SU-DHL-6 (cell line): ENCODE data around the gene FGD5.

Source experiments
- H2AFZ ChIP-seq: fragments of 200-600 bp; sonication (generic); 2 replicates; pipeline ENCODE4 v1.6.1; 2014; ENCODE audit warnings: low read depth, mild to moderate bottlenecking, moderate library complexity, mixed read lengths, antibody characterized with exemption, low read length; ENCODE audit not compliant: severe bottlenecking
- H3F3A ChIP-seq: fragments of 200-600 bp; shearing (Covaris generic); 2 replicates; pipeline ENCODE4 v1.6.0; 2016; ENCODE audit warnings: antibody characterized with exemption, mild to moderate bottlenecking; ENCODE audit not compliant: insufficient read depth
- H3K27ac ChIP-seq: fragments of 200-600 bp; sonication (generic); 2 replicates; pipeline ENCODE4 v1.5.1; 2016; ENCODE audit warnings: low read depth, mild to moderate bottlenecking, low read length, moderate library complexity, mixed read lengths
- H3K27me3 ChIP-seq: fragments of 200-600 bp; sonication (generic), shearing (Covaris generic); 2 replicates; pipeline ENCODE4 v1.6.0; 2014; ENCODE audit warnings: mild to moderate bottlenecking, low read length
- H3K36me3 ChIP-seq: fragments of 200-600 bp; sonication (generic); 2 replicates; pipeline ENCODE4 v1.6.1; 2014; ENCODE audit warnings: mild to moderate bottlenecking, low read length, mixed read lengths
- H3K4me2 ChIP-seq: fragments of 300-600, 200-600 bp; shearing (Covaris generic), sonication (generic); 2 replicates; pipeline ENCODE4 v1.6.0; 2014; ENCODE audit warnings: low read length, low read depth, mild to moderate bottlenecking; ENCODE audit not compliant: poor library complexity, severe bottlenecking
- H3K4me3 ChIP-seq: fragments of 200-600 bp; sonication (generic); 2 replicates; pipeline ENCODE4 v1.5.1; 2014; ENCODE audit warnings: antibody characterized with exemption, low read length, mild to moderate bottlenecking, mixed read lengths; ENCODE audit not compliant: insufficient read depth, poor library complexity, severe bottlenecking
- H3K79me2 ChIP-seq: fragments of 200-600 bp; sonication (generic); 2 replicates; pipeline ENCODE4 v1.6.1; 2014; ENCODE audit warnings: mild to moderate bottlenecking, low read length, moderate library complexity; ENCODE audit not compliant: insufficient read depth
- H3K9ac ChIP-seq: fragments of 200-600 bp; sonication (generic); 2 replicates; pipeline ENCODE4 v1.7.0; 2014; ENCODE audit warnings: mild to moderate bottlenecking, low read length
- H3K9me2 ChIP-seq: fragments of 200-600 bp; sonication (generic); replicated peaks from 2 replicates; pipeline ENCODE4 v1.6.1; 2014; ENCODE audit warnings: low read length; ENCODE audit not compliant: insufficient read depth
- H3K9me3 ChIP-seq: fragments of 200-600 bp; sonication (generic); 2 replicates; pipeline ENCODE4 v1.6.1; 2014; ENCODE audit warnings: low read length, mixed read lengths; ENCODE audit not compliant: insufficient read depth
- H4K20me1 ChIP-seq: fragments of 200-600 bp; sonication (generic); 2 replicates; pipeline ENCODE4 v1.6.1; 2014; ENCODE audit warnings: low read depth, mild to moderate bottlenecking, antibody characterized with exemption, low read length, moderate library complexity, mixed read lengths
- EZH2phosphoT487 ChIP-seq: fragments of 200-600 bp; sonication (generic), shearing (Covaris generic); conservative IDR thresholded peaks from 2 replicates; pipeline ENCODE4 v1.6.1; 2018; ENCODE audit warnings: mild to moderate bottlenecking, antibody characterized with exemption, low read length, moderate library complexity, mixed read lengths
- TF ChIP-seq, protein P1 (sequence below): fragments of 200-600 bp; sonication (generic); IDR thresholded peaks from one replicate; pipeline ENCODE4 v1.5.1; 2017; ENCODE audit warnings: antibody characterized with exemption, mild to moderate bottlenecking, low read length, moderate library complexity; ENCODE audit not compliant: insufficient read depth, poor library complexity, severe bottlenecking

The FGD5 gene

DNA sequence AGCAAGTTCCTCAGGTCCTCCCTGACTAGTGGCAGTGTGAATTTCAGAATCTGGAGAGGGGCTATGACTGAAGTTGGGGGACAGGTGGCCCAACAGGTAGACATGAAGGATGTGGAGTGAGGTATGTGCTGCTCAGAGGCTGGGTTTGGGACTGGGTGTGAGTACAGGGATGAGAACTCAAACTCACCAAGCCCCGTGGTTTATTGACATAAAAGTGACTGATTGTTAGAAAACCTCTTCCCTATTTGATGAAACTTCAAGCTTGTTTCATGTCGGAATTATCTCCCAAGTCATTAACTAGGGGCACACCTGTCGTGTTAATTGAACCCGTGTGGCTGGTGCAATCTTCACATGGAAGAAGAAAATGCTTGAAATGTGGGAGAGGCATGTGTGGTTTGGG lies 27.1 kb downstream of the FGD5 start:
- no peak overlapping the region for H3K4me2 ChIP-seq
- no peak overlapping the region for H3K9ac ChIP-seq
- no peak overlapping the region for H3K4me3 ChIP-seq
- H3K27ac ChIP-seq, result no peak overlapping the region
- no peaks in the 10 kb centered on the region for H3F3A ChIP-seq
- no peaks in the 10 kb centered on the region for H3K79me2 ChIP-seq
- H4K20me1 ChIP-seq, result no peaks in the 10 kb centered on the region
- TF ChIP-seq, protein P1, sequence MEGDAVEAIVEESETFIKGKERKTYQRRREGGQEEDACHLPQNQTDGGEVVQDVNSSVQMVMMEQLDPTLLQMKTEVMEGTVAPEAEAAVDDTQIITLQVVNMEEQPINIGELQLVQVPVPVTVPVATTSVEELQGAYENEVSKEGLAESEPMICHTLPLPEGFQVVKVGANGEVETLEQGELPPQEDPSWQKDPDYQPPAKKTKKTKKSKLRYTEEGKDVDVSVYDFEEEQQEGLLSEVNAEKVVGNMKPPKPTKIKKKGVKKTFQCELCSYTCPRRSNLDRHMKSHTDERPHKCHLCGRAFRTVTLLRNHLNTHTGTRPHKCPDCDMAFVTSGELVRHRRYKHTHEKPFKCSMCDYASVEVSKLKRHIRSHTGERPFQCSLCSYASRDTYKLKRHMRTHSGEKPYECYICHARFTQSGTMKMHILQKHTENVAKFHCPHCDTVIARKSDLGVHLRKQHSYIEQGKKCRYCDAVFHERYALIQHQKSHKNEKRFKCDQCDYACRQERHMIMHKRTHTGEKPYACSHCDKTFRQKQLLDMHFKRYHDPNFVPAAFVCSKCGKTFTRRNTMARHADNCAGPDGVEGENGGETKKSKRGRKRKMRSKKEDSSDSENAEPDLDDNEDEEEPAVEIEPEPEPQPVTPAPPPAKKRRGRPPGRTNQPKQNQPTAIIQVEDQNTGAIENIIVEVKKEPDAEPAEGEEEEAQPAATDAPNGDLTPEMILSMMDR, result no peak
- no peak for TF ChIP-seq EZH2phosphoT487
- no peaks in the 10 kb centered on the region for H3K9me3 ChIP-seq
- no peaks in the 10 kb centered on the region for H3K9me2 ChIP-seq
- no peak overlapping the region for H2AFZ ChIP-seq
- H3K36me3 ChIP-seq, result no peaks in the 10 kb centered on the region
- H3K27me3 ChIP-seq, result no peaks in the 10 kb centered on the region

DNA sequence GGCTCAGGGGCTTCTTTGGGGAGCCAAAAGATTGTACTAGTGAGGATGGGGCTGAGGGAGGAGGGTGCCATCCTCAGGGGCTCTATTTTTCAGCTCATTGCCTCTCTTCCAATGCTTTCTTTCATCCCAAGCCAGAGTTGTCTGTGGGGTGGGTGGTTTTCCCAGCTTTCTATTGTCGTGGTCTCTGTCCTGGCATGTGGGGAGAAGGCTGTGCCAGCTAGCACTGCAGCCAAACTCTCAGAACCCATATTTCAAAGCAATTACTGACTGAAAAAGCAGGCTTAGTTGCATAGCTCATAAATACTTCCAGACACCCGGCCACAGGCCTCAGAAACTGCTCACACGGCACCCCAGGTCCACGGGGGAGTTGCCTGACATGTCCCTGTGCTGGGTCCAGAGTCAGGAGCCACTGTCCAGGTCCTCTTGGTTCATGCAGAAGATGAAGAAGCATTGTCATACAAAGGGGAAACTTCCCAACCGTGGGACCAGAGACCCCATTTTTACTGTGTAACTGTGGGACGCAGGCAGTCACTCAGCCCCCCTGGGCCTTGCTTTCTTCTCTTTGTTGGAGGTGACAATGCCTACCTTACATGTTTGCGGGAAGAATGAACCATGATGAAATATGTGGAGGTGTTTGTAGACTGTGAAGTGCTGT lies 27.6 kb downstream of the FGD5 start:
- Histone ChIP-seq H3K9me2 (no peaks in the 10 kb centered on the region), H4K20me1 (no peaks in the 10 kb centered on the region), H3K79me2 (no peaks in the 10 kb centered on the region), H3K9ac (no peak overlapping the region), H3K9me3 (no peaks in the 10 kb centered on the region), H3K4me3 (no peak overlapping the region), H3F3A (no peaks in the 10 kb centered on the region), H3K36me3 (no peaks in the 10 kb centered on the region), H2AFZ (no peak overlapping the region), H3K4me2 (no peak overlapping the region), H3K27me3 (no peaks in the 10 kb centered on the region), H3K27ac (no peak overlapping the region)
- TF ChIP-seq EZH2phosphoT487, result no peak
- TF ChIP-seq, protein P1, result no peak

DNA sequence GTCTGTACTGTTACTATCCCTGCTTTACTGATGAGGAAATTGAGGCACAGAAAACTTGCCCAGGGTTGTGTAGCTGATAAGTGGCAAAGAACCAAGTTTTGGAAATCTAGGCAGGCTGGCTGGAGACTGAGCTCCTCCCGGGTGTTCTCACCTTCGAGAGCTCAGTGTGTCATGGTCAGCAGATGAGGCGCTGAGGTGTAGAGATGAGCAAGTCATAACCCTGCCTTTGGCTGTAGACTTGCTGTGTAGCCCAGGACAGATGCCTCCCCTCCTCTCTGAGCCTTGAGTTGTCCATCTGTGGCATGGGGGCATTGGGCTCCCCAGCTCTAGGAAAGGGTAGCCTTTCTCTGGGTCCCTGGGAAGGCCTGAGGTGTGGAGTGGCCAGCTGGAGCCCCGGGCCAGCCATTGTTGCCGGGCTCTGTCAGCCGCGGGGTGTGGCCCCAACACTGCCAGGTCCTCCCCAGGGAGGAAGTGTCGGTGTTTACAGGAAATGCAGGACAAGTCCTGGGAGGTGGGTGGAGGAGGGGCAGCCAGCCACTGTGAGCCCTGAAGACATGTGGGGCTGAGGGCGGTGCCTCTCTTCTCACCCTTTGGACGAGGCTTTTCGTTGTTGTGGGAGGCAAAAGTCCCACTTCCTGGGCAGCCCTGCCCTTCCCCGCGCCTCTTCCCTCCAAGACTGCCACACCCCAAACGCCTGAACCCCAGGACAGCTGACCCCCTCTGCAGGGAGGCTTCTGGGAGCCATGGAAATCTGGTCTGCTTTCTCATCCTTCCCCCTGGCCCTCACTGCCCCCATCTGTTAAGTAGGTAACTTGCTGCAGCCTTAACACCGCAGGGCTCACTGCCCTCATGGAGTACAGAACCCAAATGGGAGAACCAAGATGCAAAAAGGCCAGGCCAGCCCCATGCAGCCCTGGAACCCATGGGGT lies 29.1 kb downstream of the FGD5 start:
- no peaks in the 10 kb centered on the region for H3F3A ChIP-seq
- no peaks in the 10 kb centered on the region for H3K9me3 ChIP-seq
- H3K79me2 ChIP-seq, result no peaks in the 10 kb centered on the region
- H3K9me2 ChIP-seq, result no peaks in the 10 kb centered on the region
- H3K4me3 ChIP-seq, result no peak overlapping the region
- no peak for TF ChIP-seq EZH2phosphoT487
- TF ChIP-seq, protein P1, result no peak
- H3K27me3 ChIP-seq, result no peaks in the 10 kb centered on the region
- H2AFZ ChIP-seq, result no peak overlapping the region
- H3K9ac ChIP-seq, result no peak overlapping the region
- H3K27ac ChIP-seq, result no peak overlapping the region
- no peaks in the 10 kb centered on the region for H3K36me3 ChIP-seq
- H3K4me2 ChIP-seq, result no peak overlapping the region
- no peaks in the 10 kb centered on the region for H4K20me1 ChIP-seq
